ENCODE results near the gene UBXN4. TPM values are rescaled to one million over a fixed set of nuclear protein-coding genes. Genes with fewer than 3 reads are reported as not detected.

UBXN4 gene
- total and polyA plus RNA-seq, 2 donors (not counting 3 experiments of a cell fraction or from before 2014, with no cell fraction given): 40.8 to 108 TPM

DNA sequence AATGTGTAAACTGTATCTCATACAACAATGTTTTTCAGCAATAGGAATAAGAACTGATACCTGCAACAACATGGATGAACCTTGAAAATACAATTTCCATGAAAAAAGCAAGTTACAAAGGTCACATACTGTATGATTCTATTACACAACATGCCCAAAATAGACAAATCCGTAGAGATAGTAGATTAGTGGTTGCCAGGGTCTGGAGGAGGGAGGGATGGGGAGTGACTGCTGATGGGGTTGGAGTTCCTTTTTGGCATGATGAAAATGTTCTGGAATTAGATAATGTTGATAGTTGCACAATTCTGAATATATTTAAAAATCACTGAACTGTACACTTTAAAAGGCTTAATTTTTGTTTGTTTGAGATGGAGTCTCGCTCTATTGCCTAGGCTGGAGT, 33.8 kb downstream of the UBXN4 start:
- dilution Hi-C loops (cut with MboI; ENCODE audit: extremely low pct_ligation_motif_present, low sequenced_read_pairs): no loop called here
- no peaks in the 10 kb centered on the region for H3K9me1 ChIP-seq (replicated peaks; ENCODE audit: control insufficient read depth, extremely low read depth, insufficient read depth, low read length)
- no peak overlapping the region for H3K9ac ChIP-seq (replicated peaks; ENCODE audit: extremely low read depth, insufficient read depth, low read length)
- H3K9me3 ChIP-seq (replicated peaks; ENCODE audit: control insufficient read depth, insufficient read depth, low read length): no peaks in the 10 kb centered on the region
- FAIRE-seq (no peak), DNase-seq (ENCODE audit: low read depth, low spot score) (no peak)
- peaks cover 4% of the 10 kb centered on the region for H3K79me2 ChIP-seq (ENCODE audit: control insufficient read depth, insufficient read depth, low read length)
- H3K4me2 ChIP-seq (ENCODE audit: insufficient read depth, low read length): no peak overlapping the region
- peaks cover 38% of the 10 kb centered on the region in 2 experiments for H3K36me3 ChIP-seq (ENCODE audit: control insufficient read depth in 2 of 2, extremely low read depth in 1 of 2, insufficient read depth in 2 of 2, low read length in 2 of 2)
- peaks cover 14% of the 10 kb centered on the region for H3K4me1 ChIP-seq (ENCODE audit: control insufficient read depth, extremely low read depth, insufficient read depth, low read length)
- BruUV-seq (replicated peaks): no TSS peak
- intact Hi-C loops (cut with micrococcal nuclease): no loop called here
- no peak for TF ChIP-seq POLR2AphosphoS5 (IDR thresholded peaks at IDR 0.05; ENCODE audit: insufficient read depth, low read depth, low read length)
- TF ChIP-seq, protein P1, sequence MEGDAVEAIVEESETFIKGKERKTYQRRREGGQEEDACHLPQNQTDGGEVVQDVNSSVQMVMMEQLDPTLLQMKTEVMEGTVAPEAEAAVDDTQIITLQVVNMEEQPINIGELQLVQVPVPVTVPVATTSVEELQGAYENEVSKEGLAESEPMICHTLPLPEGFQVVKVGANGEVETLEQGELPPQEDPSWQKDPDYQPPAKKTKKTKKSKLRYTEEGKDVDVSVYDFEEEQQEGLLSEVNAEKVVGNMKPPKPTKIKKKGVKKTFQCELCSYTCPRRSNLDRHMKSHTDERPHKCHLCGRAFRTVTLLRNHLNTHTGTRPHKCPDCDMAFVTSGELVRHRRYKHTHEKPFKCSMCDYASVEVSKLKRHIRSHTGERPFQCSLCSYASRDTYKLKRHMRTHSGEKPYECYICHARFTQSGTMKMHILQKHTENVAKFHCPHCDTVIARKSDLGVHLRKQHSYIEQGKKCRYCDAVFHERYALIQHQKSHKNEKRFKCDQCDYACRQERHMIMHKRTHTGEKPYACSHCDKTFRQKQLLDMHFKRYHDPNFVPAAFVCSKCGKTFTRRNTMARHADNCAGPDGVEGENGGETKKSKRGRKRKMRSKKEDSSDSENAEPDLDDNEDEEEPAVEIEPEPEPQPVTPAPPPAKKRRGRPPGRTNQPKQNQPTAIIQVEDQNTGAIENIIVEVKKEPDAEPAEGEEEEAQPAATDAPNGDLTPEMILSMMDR (IDR thresholded peaks at IDR 0.05; ENCODE audit: extremely low read depth in 1 of 2, insufficient read depth in 1 of 2, low read depth in 1 of 2, low read length in 2 of 2): no peak
- TF ChIP-seq FOS (IDR thresholded peaks at IDR 0.05; ENCODE audit: borderline replicate concordance, insufficient read depth, low read length): no peak
- no peak for TF ChIP-seq MYC (IDR thresholded peaks at IDR 0.05; ENCODE audit: low read depth, low read length)
- no peak for TF ChIP-seq POLR2A (IDR thresholded peaks at IDR 0.05; ENCODE audit: low read depth, low read length)
- TF ChIP-seq, protein P2, sequence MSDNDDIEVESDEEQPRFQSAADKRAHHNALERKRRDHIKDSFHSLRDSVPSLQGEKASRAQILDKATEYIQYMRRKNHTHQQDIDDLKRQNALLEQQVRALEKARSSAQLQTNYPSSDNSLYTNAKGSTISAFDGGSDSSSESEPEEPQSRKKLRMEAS (IDR thresholded peaks at IDR 0.05; ENCODE audit: insufficient read depth, insufficient read length): no peak
- TF ChIP-seq GATA2 (IDR thresholded peaks at IDR 0.05; ENCODE audit: insufficient read depth, insufficient read length, low read depth, low read length): no peak
- TF ChIP-seq EZH2 (IDR thresholded peaks at IDR 0.05; ENCODE audit: borderline replicate concordance, low read depth, low read length, severe bottlenecking): no peak
- TF ChIP-seq JUN (IDR thresholded peaks at IDR 0.05; ENCODE audit: borderline replicate concordance, insufficient read depth, insufficient read length, low read depth): no peak
- H3K4me3 ChIP-seq (replicated peaks in 1 of 3; ENCODE audit: insufficient read depth in 1 of 3, low read depth in 1 of 3, low read length in 3 of 3): no peak overlapping the region
- no peak overlapping the region for H2AFZ ChIP-seq (ENCODE audit: low read depth, low read length)
- H3K27me3 ChIP-seq (ENCODE audit: control insufficient read depth in 2 of 2, insufficient read depth in 2 of 2, low read length in 2 of 2): no peaks in the 10 kb centered on the region
- POLR2A ChIA-PET: no interaction called here
- H3K27ac ChIP-seq (ENCODE audit: insufficient read depth, low read depth, low read length): no peak overlapping the region
- H4K20me1 ChIP-seq (replicated peaks; ENCODE audit: control insufficient read depth, extremely low read depth, insufficient read depth, low read length): no peaks in the 10 kb centered on the region
- CTCF ChIA-PET: no interaction called here

Measured in endothelial cell of umbilical vein (primary cell).